Hematopoietic multipotent progenitor cell treated with erythropoietin and hydrocortisone succinate and interleukin-3 and kit ligand, for 17 days (in vitro differentiated cells): Measurements from ENCODE around the gene KLF5.
"Not testable (repeated sequence)": the region's sequence is repeated elsewhere in the genome, so short reads cannot be mapped to it uniquely, and the experiment has no call there.

ENCODE experiments used
- DNase-seq: peaks from one replicate; pipeline ENCODE4 v3.0.0-alpha.2; 2015; ENCODE audit warnings: low spot score

Gene KLF5

DNA sequence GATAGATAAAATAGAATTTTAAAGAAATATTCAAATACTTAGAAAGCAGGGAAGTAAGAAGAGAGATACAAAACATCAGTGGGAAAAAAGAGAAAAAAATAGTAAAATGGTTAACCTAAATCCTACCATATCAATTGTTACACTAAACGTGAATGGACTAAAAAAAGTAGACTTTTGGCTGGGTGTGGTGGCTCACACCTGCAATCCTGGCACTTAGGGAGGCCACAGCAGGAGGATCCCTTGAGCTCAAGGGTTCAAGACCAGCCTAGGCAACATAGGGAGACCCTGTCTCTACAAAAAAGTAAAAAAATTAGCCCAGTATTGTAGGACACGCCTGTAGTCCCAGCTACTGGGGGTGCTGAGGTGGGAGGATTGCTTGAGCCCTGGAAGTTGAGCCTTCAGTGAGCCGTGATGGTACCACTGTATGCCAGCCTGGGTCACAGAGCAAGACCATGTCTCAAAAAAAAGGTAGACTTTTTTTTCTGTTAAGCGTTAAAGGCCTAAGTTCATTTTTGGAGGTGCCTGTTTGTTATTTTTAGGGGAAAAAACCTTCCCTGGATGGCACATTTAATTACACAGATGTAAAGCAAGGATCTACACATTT lies 29.6 kb downstream of the KLF5 start:
- DNase-seq: no peak

DNA sequence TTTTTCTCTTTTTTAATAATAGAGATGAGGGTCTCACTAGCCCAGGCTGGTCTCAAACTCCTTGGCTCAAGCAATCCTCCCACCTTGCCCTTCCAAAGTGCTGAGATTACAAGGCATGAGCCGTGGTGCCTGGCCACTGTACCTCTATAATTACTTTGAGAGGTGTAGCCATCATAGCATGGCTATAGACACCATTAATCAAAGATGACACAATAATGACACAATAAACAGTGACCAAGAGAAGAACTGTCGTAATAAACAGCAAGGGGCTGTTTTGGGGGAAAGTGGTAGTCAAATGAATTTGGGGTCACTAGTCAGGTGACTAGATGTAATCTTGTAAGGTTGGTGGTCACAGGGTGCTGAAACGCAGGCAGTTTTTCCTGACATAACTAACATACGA lies 30.4 kb downstream of the KLF5 start:
- no peak for DNase-seq

DNA sequence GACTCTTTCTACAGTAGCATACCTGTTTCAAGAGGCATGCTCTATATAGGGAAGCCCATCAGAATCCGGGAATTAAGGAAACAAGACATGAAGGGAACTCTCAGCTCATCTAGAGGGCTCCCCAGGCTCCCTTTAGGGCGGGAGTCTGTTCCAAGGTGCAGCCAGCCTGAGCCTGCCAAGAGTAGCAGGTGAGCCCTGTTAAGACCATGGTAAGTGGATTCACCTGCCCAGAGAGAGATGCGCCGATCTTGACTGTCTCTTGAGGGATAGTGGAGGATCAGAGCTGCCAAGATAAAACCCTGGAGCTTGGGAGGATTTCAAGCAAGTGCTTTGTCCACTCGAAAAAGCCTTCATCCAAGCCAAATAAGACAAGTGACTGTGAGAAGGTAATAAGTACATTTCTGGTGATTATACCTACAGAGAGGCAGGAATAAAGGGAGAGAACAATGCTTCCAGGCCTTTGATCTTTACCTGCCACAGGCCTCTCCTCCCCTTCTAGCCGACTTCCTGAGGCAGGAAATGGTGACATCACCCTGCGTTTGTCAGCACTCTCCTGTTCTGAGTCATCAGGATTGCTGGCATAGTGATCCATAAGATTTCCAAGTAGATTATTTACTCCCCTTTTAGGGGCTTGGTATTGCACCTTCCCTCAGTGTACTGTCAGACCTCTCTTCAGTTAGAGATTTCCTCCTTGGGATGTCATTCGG lies 31.5 kb downstream of the KLF5 start:
- DNase-seq: no peak

DNA sequence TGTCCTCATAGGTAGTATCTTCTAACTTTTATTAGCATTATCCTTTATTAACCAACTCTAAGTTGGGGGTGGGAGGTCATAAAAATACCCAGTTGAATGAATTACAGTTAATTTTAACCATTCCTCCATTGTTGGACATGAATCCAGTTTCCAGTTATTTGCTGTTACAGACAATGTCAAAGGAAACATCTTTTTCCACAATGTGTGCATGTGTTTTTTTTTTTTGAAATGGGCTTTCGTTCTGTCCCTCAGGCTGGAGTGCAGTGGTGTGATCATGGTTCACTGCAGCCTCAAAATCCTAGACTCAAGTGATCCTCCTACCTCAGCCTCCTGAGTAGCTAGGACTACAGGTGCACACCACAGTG lies 32.0 kb downstream of the KLF5 start:
- DNase-seq: no peak

DNA sequence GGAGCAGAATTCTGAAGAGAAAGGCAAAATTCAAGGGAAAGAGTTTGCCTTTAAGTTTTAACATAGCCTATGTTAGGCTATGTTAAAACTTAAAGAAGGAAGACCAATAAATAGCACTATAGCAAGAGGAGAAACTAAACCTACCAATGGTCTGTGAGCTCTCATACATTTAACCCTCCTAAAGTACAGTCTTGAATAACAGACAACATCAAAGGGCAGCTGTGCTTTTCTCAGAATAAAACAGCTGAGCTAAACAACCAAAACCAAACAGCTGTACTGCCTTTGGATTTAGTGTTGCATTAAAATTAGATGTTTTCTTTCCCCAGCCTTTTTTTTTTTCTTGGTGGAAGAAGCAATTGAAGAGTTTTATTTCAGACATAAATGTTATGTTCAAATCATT lies 34.0 kb downstream of the KLF5 start:
- no peak for DNase-seq

DNA sequence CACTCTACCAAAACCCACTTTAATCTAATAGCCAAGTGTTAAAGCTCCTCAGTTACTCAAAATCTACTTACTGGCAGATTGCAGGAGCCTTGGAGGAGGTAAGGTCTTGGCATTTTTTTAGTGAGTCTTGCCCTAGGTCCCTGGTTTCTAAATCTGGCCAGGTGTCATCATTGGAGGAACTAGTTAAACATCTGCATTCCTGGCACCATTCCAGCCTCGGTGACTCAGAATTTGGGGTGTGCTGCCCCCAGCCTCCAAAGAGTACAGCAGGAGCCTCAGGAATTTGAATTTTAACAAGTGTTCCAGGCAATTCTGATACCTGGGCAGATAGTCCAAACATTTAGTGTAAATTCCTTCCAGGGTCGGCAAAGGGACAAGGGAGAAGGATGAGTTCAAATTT lies 37.4 kb downstream of the KLF5 start:
- no peak for DNase-seq

DNA sequence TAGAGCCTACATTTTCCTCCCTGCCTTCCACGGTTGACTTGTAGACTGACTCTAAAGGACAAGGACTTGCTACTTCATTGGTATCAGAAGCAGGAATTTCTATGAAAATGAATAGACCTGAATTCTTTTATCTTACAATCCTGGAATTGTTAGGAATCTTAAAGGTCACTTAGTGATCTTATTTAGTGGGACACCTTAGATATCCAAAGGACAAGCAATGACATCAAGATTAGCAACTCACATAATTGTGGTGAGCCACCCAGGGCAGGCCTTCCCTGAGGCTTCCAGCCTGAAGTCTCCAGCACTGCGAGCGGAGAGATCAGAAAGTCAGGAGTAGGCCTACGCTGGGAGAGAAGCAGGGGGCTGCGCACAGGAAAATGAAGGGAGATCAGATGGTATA lies 37.8 kb downstream of the KLF5 start:
- DNase-seq: no peak

DNA sequence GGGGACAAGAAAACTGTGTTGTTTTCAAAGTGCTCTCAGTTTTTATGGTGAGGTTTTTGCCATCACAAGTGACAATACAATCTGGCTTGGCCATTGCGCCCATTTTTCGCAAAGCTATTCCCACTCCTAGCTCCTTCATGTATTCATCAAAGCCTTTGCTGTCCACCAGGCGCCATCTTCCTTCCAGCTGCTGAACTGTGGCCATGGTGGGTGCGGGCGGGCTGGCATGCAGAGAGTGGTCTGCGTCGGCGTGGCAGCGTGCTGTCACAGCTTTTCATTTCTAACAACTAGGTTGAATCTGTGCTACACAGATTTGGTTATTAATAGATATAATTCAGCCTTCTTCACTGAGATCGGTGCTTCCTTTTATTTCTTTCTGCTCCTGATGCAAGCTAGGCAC lies 42.0 kb downstream of the KLF5 start:
- not testable (repeated sequence) for DNase-seq

DNA sequence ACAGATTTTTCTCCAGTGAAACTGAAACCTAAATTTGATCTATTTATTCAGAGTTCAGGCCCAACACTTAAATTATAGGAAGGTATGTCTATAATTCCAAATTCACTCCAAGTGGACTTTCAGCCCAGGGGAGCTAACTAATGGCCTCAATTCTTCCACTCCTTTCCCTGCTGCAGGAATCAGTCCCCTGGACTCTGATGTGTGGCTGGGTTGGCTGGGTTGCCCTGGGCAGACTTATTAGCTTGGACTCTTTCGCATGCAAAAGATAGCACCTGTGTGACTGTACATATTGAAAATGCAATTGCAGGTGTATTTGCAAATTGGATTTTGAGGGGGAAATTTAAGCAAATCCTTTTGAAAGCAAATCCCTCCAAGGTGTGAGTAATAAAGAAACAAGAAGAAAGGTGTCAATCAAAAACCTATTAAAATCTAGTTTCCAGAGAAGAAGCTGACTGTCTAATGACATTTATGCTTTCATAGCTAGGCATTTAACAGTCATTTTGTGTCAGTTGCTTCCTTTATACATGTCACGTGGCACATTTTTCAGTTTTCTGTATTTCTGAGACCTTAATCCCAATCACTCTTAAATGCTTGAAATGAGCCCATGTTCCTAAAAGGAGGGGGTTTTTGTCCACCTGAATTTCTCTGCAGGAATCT lies 42.7 kb downstream of the KLF5 start:
- DNase-seq: no peak

DNA sequence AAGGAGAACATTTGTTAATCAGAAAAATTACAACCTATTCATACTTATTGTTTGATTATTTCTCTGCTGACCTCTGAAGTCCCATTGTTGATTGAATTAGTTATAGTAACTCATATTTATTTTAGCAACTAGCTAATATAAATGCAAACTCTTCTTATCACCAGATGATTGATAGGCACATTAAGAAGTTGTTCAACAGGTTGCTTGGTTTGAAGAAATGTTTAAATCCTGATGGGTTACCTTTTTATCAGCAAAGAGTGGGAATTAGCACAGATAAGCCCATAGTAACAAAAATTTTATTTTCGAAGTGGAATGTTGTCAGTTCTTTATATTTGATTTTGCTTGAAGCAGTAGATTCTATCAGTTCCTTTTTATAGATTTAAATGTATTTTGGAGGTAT lies 44.4 kb downstream of the KLF5 start:
- no peak for DNase-seq

DNA sequence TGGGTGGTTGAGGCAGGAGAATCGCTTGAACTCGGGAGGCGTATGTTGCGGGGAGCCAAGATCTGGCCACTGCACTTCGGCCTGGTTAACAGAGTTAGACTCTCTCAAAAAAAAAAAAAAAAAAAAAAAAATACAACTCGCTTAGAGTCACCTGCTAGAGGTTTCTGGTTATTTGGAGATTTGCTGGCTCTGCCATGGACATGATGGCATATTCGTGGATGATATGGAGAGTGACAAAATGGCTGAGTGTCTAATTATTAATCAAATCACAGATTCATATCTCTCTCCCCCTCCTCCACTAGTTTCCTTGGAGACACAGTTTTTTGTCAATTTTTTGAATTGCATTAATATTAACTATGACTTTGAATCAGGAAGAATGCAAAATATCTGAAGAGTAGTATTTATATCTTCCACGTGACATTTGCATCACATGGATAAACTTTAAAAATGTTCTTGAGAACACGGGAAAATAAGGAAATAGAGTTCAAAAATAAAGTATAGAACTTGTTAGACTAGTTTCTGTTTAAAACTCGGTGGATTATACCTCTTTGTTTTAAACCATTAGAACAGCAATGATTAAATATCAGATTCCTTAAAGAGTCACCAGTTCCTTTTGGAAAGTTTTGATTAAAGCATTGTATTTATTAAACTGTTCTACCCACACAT lies 47.8 kb downstream of the KLF5 start:
- DNase-seq: no peak

DNA sequence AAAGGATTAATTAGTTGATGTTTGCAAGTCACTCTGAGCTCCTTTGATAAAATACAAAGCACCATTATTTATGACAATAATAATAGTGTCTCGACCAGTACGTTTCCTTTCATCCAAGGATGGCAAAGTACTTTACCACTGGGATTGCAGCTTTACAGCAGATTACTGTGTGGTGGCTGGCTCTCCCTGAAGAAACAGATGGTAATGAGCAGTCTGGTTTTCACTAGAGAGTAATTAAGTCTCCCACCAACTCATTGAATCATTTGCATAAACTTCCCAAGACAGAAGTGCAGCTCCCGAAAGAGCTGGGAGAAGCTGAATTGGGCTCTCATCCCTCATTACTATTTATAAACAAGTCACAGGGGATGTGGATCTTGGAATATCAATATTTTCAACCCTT lies 48.7 kb downstream of the KLF5 start:
- no peak for DNase-seq

DNA sequence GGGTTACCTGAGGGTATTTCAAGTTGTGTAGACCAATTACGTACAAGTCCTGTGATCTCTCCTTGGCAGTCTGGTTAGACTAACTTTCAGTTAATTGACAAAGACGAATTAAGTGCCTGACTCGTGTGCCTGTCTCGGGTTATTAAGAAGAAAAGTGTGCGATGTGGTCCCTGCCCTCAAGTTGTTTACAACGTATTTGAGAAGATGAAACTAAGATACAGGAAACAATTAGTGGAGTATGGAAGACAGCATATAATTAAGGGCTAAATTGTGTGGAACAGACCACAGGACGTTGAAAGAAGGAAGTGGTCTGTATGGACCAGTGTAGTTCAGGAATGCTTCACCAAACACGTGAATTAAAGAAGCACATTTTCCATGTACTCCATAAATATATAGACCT lies 49.2 kb downstream of the KLF5 start:
- DNase-seq: no peak

DNA sequence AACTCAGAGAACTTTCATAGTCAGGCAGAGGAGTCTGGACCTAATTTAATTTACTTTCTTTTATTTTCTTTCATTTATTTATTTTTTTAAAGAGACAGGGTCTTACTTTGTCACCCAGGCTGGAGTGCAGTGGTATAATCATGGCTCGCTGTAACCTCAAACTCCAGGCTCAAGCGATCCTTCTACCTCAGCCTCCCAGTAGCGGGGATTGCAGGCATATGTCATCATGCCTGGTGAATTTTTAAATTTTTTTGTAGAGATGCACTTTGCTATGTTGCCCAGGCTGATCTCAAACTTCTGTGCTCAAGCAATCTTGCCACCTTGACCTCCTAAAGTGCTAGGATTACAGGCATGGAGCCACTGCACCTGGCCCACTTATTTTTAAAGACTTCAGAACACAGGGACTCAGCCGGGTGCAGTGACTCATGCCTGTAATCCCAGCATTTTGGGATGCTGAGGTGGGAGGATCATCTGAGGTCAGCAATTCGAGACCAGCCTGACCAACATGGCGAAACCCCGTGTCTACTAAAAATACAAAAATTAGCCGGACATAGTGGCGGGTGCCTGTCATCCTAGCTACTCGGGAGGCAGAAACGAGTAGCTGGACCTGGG lies 50.6 kb downstream of the KLF5 start:
- no peak for DNase-seq

DNA sequence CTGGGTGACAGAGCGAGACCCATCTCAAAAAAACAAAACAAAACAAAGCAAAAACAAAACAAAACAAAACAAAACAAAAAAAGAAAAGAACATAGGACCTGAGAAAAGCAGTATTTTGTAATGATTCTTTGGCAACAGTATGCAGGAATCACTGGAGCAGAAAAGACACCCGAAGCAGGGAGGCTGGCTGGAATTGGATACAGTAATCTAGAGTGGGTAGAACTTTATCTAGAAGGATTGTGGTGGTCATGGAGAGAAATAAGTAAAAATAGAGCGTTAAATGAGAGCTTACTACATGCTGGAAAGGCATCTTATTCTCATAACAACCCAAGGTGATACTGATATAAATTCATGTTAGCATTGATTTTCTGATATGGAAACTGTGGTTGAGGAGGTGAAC lies 51.2 kb downstream of the KLF5 start:
- no peak for DNase-seq

DNA sequence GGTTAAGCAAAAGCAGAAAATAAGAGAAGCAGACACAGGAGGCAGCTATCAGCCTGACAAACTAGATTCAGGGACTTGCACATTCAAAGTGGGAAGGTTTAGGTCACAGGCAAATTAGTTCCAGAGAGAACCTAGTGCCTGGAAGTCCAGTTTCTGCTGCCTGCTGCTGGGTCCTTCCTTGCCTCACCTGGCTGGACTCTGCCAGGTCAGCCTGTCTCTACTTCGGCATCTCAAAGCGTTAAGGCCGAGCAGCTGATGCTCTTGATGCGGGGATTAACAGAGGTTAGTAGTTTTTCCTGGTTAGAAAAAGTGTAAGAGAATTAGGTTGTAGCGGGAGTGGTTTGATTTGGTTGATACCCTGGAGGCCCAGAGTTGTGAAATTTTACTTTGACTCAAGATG lies 52.0 kb downstream of the KLF5 start:
- DNase-seq: no peak

DNA sequence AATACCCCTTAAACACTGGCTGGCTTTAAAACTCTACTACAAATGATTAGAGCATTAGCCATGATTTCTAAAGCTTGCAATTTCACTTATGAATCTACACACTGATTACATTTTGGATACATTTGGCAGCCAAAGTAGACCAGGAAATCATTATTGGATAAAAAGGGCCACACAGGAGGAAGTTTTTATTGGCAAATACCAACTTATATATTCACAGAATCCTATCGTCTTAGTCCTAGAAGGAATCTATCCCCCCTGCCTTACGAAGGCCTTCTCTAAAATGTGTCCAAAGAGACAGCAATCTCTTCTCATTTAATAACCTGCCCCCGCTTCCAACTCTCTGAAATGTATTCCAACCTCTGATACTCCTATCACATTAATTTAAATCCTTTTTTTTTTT lies 52.5 kb downstream of the KLF5 start:
- no peak for DNase-seq

DNA sequence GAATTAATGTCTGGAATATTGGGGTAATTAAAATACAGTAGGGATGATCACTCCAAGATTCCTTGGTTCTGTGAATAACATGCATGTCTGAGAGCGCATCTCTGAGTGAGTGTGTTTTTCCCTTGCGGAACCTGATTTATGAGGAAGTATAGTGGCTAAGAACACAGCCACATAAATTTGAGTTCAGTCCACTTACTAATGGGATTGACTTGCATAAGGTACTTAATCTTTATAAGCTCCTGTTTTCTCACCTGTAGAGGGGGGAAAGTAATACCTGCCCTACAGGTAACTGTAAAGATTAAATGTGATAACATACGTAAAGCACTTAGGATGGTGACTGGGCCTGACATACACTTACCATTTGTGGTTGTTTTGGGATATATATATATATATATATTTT lies 60.8 kb downstream of the KLF5 start:
- DNase-seq: no peak
